Mesodermal cell (in vitro differentiated cells): ENCODE results near the gene SEC61A2.

Experiments
- H3K27ac ChIP-seq: 2 replicates; pipeline ENCODE4 v1.7.0; 2013; ENCODE audit warnings: mild to moderate bottlenecking, low read depth, low read length, moderate library complexity; ENCODE audit not compliant: severe bottlenecking
- H3K36me3 ChIP-seq: 2 replicates; pipeline ENCODE4 v1.7.1; 2013; ENCODE audit warnings: mild to moderate bottlenecking, low read length, moderate library complexity; ENCODE audit not compliant: control insufficient read depth, insufficient read depth
- H3K4me1 ChIP-seq: one replicate; pipeline ENCODE4 v1.7.1; 2013; ENCODE audit warnings: mild to moderate bottlenecking, low read length; ENCODE audit not compliant: insufficient read depth, control insufficient read depth, poor library complexity, severe bottlenecking
- H3K4me3 ChIP-seq: 2 replicates; pipeline ENCODE4 v1.7.0; 2013; ENCODE audit warnings: low read length, control low read depth, mild to moderate bottlenecking; ENCODE audit not compliant: insufficient read depth, poor library complexity, severe bottlenecking; ENCODE audit errors: extremely low read depth
- H3K9me3 ChIP-seq: 2 replicates; pipeline ENCODE4 v1.7.1; 2013; ENCODE audit warnings: mild to moderate bottlenecking, low read length, moderate library complexity; ENCODE audit not compliant: control insufficient read depth
- WGBS, 2 experiments: methylation state at CpG; one replicate each; pipeline ENCODE4 v1.1.5; 2013; ENCODE audit warnings: missing lambda C conversion rate in 2 of 2; ENCODE audit not compliant: insufficient coverage in 2 of 2; 5-methylcytosine and 5-hydroxymethylcytosine counted together

SEC61A2 gene

DNA sequence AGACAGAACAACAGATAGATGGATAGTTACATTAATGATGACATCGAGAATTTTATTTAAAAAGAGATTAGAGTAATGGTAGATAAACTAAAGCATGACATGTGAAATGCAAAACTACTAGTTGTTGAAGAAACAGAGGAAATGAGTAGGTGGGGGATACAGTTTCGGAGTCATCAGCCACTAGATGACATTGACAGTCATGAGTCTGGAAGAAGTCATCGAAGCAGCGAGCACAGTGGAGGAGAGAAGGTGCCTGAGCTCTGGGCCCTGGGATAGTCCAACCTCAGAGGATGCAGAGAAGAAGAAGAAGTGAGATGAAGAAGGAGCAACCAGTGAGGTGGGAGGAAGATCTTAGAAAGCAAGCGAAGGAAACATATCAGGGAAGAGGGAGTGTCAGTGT, 20.2 kb upstream of the SEC61A2 start:
- WGBS, 2 experiments = 96 to 99% methylated on average over 4 to 5 of the region's 5 CpGs
- H3K4me3 ChIP-seq = no peak overlapping the region
- H3K36me3 ChIP-seq = peaks cover 78% of the 10 kb centered on the region

DNA sequence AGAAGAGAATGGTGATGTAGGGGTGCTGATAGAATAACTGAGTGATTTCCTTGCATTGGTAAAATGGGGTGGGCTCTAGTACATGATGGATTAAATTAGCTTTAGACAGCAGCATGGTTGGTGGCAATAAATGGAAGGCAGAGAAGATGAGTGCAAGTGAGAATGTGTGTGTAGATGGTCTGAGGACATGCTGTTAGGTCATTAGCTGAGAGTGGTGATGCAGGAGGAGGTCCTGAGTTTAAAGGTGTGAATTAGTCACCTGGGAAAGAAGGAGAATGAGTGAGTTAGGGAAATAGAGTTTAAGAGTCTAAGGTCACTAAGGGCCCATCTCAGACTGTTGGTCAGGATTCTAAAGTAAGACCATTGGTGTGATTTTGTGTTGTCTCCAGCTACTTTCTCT, 17.9 kb upstream of the SEC61A2 start:
- Histone ChIP-seq H3K9me3 (no peaks in the 10 kb centered on the region), H3K36me3 (peaks cover 66% of the 10 kb centered on the region), H3K4me1 (no peaks in the 10 kb centered on the region), H3K4me3 (no peak overlapping the region), H3K27ac (no peak overlapping the region)

More for the DNA sequence above, 20.2 kb upstream of the SEC61A2 start:
- no peak overlapping the region for H3K27ac ChIP-seq
- H3K4me1 ChIP-seq = no peaks in the 10 kb centered on the region
- H3K9me3 ChIP-seq = no peaks in the 10 kb centered on the region

DNA sequence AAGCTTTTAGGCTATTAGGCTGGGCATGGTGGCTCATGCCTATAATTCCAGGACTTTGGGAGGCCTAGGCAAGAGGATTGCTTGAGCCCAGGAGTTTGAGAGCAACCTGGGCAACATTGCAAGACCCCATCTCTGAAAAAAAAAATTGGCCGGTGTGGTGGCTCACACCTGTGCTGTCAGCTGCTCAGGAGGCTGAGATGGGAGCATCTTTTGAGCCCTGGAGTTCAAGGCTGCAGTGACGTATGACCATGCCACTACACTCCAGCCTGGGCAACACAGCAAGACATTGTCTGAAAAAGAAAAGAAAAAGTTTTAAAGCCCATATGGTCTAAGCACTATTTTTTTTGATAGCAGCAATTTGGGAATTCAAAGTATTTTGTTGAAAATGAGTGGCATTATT, 15.8 kb upstream of the SEC61A2 start:
- H3K36me3 ChIP-seq = peaks cover 65% of the 10 kb centered on the region

DNA sequence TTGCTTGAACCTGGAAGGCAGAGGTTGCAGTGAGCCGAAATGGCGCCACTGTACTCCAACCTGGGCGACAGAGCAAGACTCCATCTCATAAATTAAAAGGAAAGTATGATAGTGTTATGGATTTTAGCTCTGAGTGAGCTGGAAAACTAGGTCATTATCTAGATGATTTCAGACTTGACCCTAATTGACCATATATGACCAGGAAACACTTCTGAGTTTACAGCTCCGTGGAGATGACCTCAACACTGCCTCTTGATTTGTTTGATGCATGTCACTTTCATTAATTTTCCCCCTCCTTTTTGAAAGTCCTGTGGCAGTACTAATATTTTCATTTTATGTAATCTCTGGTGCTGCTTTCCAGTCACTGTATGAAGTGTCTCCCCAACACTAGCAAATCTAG, 7.8 kb upstream of the SEC61A2 start:
- H3K36me3 ChIP-seq = peaks cover 58% of the 10 kb centered on the region

More for the DNA sequence above, 15.8 kb upstream of the SEC61A2 start:
- H3K27ac ChIP-seq = no peak overlapping the region
- no peak overlapping the region for H3K4me3 ChIP-seq
- WGBS, 2 experiments = 100% methylated on average over 1 of the region's 2 CpGs
- no peaks in the 10 kb centered on the region for H3K4me1 ChIP-seq
- H3K9me3 ChIP-seq = no peaks in the 10 kb centered on the region

DNA sequence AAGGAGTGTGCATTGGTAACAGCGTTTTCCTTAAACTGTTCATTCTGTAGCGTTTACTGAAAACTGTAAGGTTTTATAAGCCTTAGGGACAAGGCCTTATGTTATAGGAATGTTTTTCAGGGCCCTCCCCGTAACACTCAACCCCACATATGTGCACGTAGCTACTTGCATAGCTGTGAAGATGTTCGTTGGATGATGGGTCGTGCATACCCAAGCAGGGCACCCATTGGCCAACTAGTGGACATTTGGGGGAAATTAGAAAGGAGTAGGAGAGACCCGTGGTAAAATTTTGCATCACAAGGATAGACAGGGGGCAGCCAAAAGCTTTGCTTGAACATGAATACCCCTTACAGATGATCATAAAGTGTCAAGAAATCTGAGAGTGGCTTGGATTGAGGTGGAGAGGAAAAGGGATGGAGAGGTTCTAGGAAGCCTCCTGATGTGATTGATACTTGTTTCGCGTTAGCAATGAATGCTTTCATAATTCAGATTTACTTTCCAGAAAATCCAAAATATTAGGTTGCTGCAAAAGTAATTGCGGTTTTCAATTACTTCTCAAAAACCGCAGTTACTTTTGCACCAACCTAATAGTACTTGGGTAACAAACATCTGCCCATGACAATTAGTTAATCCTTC, 878 bp downstream of the SEC61A2 start:
- H3K36me3 ChIP-seq = peaks cover 19% of the 10 kb centered on the region
- no peaks in the 10 kb centered on the region for H3K4me1 ChIP-seq
- peak overlapping the region; percentile 64 for H3K27ac ChIP-seq
- H3K4me3 ChIP-seq = peak overlapping the region; percentile 87
- 18 to 22% methylated on average over 7 of the region's 11 CpGs for WGBS, 2 experiments
- H3K9me3 ChIP-seq = no peaks in the 10 kb centered on the region

More for the DNA sequence above, 7.8 kb upstream of the SEC61A2 start:
- Histone ChIP-seq H3K4me3 (no peak overlapping the region), H3K27ac (no peak overlapping the region), H3K9me3 (no peaks in the 10 kb centered on the region), H3K4me1 (no peaks in the 10 kb centered on the region)
- 89 to 100% methylated on average over 1 to 3 of the region's 4 CpGs for WGBS, 2 experiments

DNA sequence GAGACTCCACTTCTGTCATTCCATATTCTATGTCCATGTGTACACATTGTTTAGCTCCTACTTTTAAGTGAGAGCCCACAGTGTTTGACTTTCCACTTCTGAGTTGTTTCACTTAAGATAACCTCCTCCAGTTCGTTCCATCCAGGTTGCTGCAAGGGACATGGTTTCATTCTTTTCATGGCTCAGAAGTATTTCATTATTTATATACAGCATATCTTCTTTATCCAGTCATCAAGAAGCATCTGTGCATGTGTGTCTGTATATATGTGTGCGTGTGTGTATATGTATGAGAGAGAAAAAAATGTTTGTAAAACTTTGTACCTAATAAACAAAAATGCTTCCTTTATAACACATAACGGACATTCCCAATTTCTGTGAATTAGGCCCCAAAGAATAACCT, 6.2 kb downstream of the SEC61A2 start:
- Histone ChIP-seq H3K4me3 (no peak overlapping the region), H3K4me1 (no peaks in the 10 kb centered on the region), H3K36me3 (peaks cover 61% of the 10 kb centered on the region), H3K9me3 (no peaks in the 10 kb centered on the region), H3K27ac (no peak overlapping the region)
- WGBS, 2 experiments = 100% methylated on average over 1 of the region's 3 CpGs

DNA sequence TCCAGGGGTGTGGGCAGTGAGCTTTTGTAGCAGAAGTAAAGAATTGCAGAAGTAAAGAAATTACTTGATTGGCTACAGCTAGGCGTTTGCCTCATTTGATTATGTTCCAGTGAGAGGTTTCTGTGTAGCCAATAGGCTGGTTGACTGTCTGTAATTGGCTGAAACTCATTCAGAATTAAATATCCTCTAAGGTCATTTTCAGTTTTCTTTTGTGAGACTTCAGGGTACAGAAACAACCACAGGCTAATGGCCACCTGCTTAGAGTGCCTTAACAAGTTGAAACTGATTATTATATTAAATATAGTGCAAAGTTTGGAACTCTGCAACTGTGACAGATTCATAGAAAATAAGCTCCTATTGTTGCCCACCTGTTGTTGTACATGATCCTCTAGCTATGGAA, 10.6 kb downstream of the SEC61A2 start:
- 100% methylated on average over 1 of the region's 1 CpG; no CpG with 5 or more reads in 1 of the 2 experiments for WGBS, 2 experiments
- H3K9me3 ChIP-seq = no peaks in the 10 kb centered on the region
- H3K4me1 ChIP-seq = no peaks in the 10 kb centered on the region
- H3K4me3 ChIP-seq = no peak overlapping the region
- H3K27ac ChIP-seq = no peak overlapping the region
- H3K36me3 ChIP-seq = peaks cover 82% of the 10 kb centered on the region

DNA sequence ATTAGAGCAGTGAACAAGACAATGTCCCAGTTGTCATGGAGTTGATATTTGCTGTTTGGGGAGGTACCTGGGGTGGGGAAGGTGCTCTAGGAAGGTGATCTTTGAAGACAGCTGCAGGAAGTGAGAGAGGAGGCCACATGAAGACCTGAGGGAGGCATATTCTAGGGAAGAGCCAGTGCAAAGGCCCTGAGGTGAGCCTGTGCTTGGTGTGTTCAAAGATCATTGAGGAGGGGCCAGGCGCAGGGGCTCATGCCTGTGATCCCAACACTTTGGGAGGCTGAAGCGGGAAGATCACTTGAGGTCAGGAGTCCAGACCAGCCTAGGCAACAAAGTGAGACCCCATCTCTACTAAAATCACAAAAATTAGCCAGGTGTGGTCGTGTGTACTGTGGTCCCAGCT, 15.1 kb downstream of the SEC61A2 start:
- no peak overlapping the region for H3K27ac ChIP-seq
- WGBS, 2 experiments = 94 to 100% methylated on average over 2 of the region's 3 CpGs
- H3K4me1 ChIP-seq = no peaks in the 10 kb centered on the region
- no peaks in the 10 kb centered on the region for H3K9me3 ChIP-seq
- H3K36me3 ChIP-seq = peaks cover 73% of the 10 kb centered on the region
- H3K4me3 ChIP-seq = no peak overlapping the region

DNA sequence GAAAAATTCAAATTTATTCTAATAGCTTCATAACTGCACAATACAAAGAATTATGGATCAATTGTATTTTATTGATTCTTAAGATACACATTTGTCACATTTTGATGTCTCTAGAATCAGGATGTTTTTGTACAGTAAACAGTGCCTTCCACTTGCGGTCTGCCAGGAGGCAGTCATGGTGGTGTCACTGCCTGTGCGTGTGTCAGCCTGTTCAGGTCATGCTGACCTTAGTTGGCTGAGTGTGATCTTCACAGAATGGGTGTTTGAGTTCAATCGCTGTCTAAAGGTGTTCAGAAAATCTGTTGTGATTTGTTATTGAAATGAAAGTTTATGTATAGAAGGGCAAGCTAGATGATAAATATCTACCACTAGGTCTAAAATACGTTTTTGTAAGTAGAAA, 20.7 kb downstream of the SEC61A2 start:
- Histone ChIP-seq H3K4me3 (no peak overlapping the region), H3K9me3 (no peaks in the 10 kb centered on the region), H3K4me1 (no peaks in the 10 kb centered on the region), H3K27ac (no peak overlapping the region), H3K36me3 (peaks cover 33% of the 10 kb centered on the region)
- WGBS, 2 experiments = 80 to 81% methylated on average over 3 of the region's 4 CpGs

DNA sequence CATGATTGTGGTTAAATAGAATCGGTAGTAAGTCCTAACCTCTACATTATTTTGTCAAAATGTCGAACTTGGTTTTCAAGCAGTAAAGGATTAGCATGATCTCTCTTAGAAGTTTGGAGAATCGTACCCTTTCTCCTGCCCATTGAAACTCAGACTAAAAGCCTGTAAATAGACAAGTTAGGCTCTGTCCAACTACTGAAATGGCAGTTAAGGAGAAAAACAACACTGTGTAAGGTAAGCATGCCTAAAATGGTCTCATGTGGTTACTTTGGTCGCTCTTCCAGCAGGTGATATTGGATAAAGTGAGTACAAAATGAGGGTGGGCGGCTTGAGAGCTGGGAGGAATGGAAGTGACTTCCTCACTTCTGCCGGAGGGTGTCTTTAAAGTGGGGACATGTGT, 25.0 kb downstream of the SEC61A2 start:
- WGBS, 2 experiments = 86 to 92% methylated on average over 4 of the region's 6 CpGs
- Histone ChIP-seq H3K4me3 (no peak overlapping the region), H3K36me3 (peaks cover 40% of the 10 kb centered on the region)

DNA sequence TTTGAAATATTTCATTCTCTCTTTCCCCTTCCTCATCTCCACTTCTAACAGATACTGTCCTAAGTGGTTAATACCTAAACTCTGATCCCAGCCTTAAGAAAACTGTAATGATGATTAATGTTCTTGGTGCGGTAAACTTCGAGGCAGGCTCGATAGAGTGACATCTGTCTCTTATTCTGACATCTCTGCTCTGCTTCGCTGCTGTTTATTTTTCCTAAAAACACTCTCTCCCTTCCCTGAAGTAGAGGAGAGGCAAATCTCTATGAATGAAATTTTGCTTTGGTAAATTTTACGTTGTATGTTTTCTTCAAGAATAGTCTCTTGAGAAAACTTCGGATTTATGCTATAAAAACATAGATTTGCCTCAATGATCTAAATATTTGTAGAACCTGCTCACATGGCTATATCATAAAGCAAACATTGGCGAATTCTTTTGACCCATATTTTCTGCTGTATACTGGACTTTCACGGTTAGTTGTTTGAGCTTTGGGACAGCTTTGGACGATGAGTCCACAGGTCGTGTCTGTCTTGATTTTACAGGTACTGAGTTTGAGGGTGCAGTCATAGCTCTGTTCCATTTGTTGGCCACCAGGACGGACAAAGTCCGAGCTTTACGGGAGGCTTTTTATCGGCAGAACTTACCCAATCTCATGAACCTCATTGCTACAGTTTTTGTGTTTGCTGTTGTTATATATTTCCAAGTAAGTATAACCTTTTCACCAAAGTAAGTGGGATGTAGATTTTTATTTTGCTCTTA, 27.1 kb downstream of the SEC61A2 start:
- 73 to 96% methylated on average over 3 to 7 of the region's 14 CpGs for WGBS, 2 experiments
- H3K36me3 ChIP-seq = peaks cover 48% of the 10 kb centered on the region

More for the DNA sequence above, 25.0 kb downstream of the SEC61A2 start:
- Histone ChIP-seq H3K4me1 (no peaks in the 10 kb centered on the region), H3K27ac (no peak overlapping the region), H3K9me3 (no peaks in the 10 kb centered on the region)

More for the DNA sequence above, 27.1 kb downstream of the SEC61A2 start:
- Histone ChIP-seq H3K4me1 (no peaks in the 10 kb centered on the region), H3K4me3 (no peak overlapping the region), H3K9me3 (no peaks in the 10 kb centered on the region), H3K27ac (no peak overlapping the region)
